OCI-LY1 (cell line): ENCODE data around the gene GPR176.

Experiments
- CTCF ChIP-seq: fragments of 200-600 bp; sonication (generic), shearing (Covaris generic); IDR thresholded peaks from 2 replicates; pipeline ENCODE4 v1.5.1; 2017; ENCODE audit warnings: mild to moderate bottlenecking, antibody characterized with exemption, low read length, moderate library complexity, mixed read lengths
- EZH2 ChIP-seq: fragments of 200-600 bp; sonication (generic), shearing (Covaris generic); IDR thresholded peaks from 2 replicates; pipeline ENCODE4 v1.8.0; 2017; ENCODE audit warnings: borderline replicate concordance, mixed run types, mild to moderate bottlenecking, antibody characterized with exemption, low read length, moderate library complexity, mixed read lengths

GRCh38 chr15:39778021-39778420 is 142.0 kb downstream of the GPR176 start:
- TF ChIP-seq CTCF (no peak), EZH2 (no peak)
